ENCODE measurements around the gene SOX9. TPM values are rescaled to one million over a fixed set of nuclear protein-coding genes. Genes with fewer than 3 reads are reported as not detected.

SOX9 gene
- total RNA-seq, 2 donors from 2014 or later = 0.46 to 1.3 TPM

DNA sequence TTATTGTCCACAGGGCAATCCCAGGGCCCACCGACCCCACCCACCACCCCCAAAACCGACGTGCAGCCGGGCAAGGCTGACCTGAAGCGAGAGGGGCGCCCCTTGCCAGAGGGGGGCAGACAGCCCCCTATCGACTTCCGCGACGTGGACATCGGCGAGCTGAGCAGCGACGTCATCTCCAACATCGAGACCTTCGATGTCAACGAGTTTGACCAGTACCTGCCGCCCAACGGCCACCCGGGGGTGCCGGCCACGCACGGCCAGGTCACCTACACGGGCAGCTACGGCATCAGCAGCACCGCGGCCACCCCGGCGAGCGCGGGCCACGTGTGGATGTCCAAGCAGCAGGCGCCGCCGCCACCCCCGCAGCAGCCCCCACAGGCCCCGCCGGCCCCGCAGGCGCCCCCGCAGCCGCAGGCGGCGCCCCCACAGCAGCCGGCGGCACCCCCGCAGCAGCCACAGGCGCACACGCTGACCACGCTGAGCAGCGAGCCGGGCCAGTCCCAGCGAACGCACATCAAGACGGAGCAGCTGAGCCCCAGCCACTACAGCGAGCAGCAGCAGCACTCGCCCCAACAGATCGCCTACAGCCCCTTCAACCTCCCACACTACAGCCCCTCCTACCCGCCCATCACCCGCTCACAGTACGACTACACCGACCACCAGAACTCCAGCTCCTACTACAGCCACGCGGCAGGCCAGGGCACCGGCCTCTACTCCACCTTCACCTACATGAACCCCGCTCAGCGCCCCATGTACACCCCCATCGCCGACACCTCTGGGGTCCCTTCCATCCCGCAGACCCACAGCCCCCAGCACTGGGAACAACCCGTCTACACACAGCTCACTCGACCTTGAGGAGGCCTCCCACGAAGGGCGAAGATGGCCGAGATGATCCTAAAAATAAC, 3.0 kb downstream of the SOX9 start:
- H3K27ac Mint-ChIP-seq = no peak overlapping the region
- peak; percentile 83 for DNase-seq
- H3K4me3 Mint-ChIP-seq = peak overlapping the region; percentile 58
- Histone ChIP-seq H3K27me3 (ENCODE audit: control insufficient read depth, insufficient read depth, low read length, poor library complexity, severe bottlenecking) (peaks cover 60% of the 10 kb centered on the region), H3K36me3 (ENCODE audit: control insufficient read depth, insufficient read depth, low read length) (no peaks in the 10 kb centered on the region), H3K27ac (ENCODE audit: low read depth, low read length) (no peak overlapping the region), H3K4me3 (ENCODE audit: low read length) (no peak overlapping the region), H3K9me3 (ENCODE audit: control insufficient read depth, low read length) (no peaks in the 10 kb centered on the region), H3K4me1 (ENCODE audit: control insufficient read depth, insufficient read depth, low read length) (peaks cover 5% of the 10 kb centered on the region), H3K9ac (ENCODE audit: extremely low read depth, low read length, poor library complexity, severe bottlenecking) (no peak overlapping the region)
- 59 to 89% methylated on average over 20 to 75 of the region's 75 CpGs for WGBS, 2 experiments (ENCODE audit: insufficient coverage in 1 of 2, insufficient read length in 1 of 2)
- H3K9me3 Mint-ChIP-seq = no peaks in the 10 kb centered on the region
- peaks cover 79% of the 10 kb centered on the region for H3K27me3 Mint-ChIP-seq (ENCODE audit: insufficient read depth)
- TF ChIP-seq, protein P1, sequence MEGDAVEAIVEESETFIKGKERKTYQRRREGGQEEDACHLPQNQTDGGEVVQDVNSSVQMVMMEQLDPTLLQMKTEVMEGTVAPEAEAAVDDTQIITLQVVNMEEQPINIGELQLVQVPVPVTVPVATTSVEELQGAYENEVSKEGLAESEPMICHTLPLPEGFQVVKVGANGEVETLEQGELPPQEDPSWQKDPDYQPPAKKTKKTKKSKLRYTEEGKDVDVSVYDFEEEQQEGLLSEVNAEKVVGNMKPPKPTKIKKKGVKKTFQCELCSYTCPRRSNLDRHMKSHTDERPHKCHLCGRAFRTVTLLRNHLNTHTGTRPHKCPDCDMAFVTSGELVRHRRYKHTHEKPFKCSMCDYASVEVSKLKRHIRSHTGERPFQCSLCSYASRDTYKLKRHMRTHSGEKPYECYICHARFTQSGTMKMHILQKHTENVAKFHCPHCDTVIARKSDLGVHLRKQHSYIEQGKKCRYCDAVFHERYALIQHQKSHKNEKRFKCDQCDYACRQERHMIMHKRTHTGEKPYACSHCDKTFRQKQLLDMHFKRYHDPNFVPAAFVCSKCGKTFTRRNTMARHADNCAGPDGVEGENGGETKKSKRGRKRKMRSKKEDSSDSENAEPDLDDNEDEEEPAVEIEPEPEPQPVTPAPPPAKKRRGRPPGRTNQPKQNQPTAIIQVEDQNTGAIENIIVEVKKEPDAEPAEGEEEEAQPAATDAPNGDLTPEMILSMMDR (conservative IDR thresholded peaks at IDR 0.05) = no peak
- H3K36me3 Mint-ChIP-seq (ENCODE audit: low read depth) = no peaks in the 10 kb centered on the region
- peaks cover 34% of the 10 kb centered on the region for H3K4me1 Mint-ChIP-seq

DNA sequence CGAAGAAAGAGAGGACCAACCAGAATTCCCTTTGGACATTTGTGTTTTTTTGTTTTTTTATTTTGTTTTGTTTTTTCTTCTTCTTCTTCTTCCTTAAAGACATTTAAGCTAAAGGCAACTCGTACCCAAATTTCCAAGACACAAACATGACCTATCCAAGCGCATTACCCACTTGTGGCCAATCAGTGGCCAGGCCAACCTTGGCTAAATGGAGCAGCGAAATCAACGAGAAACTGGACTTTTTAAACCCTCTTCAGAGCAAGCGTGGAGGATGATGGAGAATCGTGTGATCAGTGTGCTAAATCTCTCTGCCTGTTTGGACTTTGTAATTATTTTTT, 3.6 kb downstream of the SOX9 start:
- no peak overlapping the region for H3K27ac Mint-ChIP-seq
- peaks cover 34% of the 10 kb centered on the region for H3K4me1 Mint-ChIP-seq
- H3K27me3 Mint-ChIP-seq (ENCODE audit: insufficient read depth) = peaks cover 78% of the 10 kb centered on the region
- no peak for DNase-seq
- H3K27ac ChIP-seq (ENCODE audit: low read depth, low read length) = no peak overlapping the region
- H3K4me3 Mint-ChIP-seq = peak overlapping the region; percentile 58
- TF ChIP-seq, protein P1 (conservative IDR thresholded peaks at IDR 0.05) = no peak
- WGBS, 2 experiments (ENCODE audit: insufficient coverage in 1 of 2, insufficient read length in 1 of 2) = 86 to 88% methylated on average over 3 to 7 of the region's 7 CpGs
- H3K27me3 ChIP-seq (ENCODE audit: control insufficient read depth, insufficient read depth, low read length, poor library complexity, severe bottlenecking) = peaks cover 53% of the 10 kb centered on the region
- H3K9me3 ChIP-seq (ENCODE audit: control insufficient read depth, low read length) = no peaks in the 10 kb centered on the region
- H3K4me3 ChIP-seq (ENCODE audit: low read length) = no peak overlapping the region
- H3K9me3 Mint-ChIP-seq = no peaks in the 10 kb centered on the region
- H3K9ac ChIP-seq (ENCODE audit: extremely low read depth, low read length, poor library complexity, severe bottlenecking) = no peak overlapping the region
- H3K36me3 Mint-ChIP-seq (ENCODE audit: low read depth) = no peaks in the 10 kb centered on the region
- H3K4me1 ChIP-seq (ENCODE audit: control insufficient read depth, insufficient read depth, low read length) = peaks cover 5% of the 10 kb centered on the region
- no peaks in the 10 kb centered on the region for H3K36me3 ChIP-seq (ENCODE audit: control insufficient read depth, insufficient read depth, low read length)

DNA sequence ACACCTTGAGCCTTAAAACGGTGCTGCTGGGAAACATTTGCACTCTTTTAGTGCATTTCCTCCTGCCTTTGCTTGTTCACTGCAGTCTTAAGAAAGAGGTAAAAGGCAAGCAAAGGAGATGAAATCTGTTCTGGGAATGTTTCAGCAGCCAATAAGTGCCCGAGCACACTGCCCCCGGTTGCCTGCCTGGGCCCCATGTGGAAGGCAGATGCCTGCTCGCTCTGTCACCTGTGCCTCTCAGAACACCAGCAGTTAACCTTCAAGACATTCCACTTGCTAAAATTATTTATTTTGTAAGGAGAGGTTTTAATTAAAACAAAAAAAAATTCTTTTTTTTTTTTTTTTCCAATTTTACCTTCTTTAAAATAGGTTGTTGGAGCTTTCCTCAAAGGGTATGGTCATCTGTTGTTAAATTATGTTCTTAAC, 4.4 kb downstream of the SOX9 start:
- no peak overlapping the region for H3K9ac ChIP-seq (ENCODE audit: extremely low read depth, low read length, poor library complexity, severe bottlenecking)
- peak; percentile 69 for DNase-seq
- no peak overlapping the region for H3K27ac ChIP-seq (ENCODE audit: low read depth, low read length)
- Mint-ChIP-seq H3K27me3 (ENCODE audit: insufficient read depth) (peaks cover 71% of the 10 kb centered on the region), H3K4me1 (peaks cover 28% of the 10 kb centered on the region), H3K9me3 (no peaks in the 10 kb centered on the region), H3K4me3 (no peak overlapping the region), H3K36me3 (ENCODE audit: low read depth) (no peaks in the 10 kb centered on the region), H3K27ac (no peak overlapping the region)
- 56 to 79% methylated on average over 1 to 4 of the region's 4 CpGs for WGBS, 2 experiments (ENCODE audit: insufficient coverage in 1 of 2, insufficient read length in 1 of 2)
- H3K4me1 ChIP-seq (ENCODE audit: control insufficient read depth, insufficient read depth, low read length) = peaks cover 1% of the 10 kb centered on the region
- no peak overlapping the region for H3K4me3 ChIP-seq (ENCODE audit: low read length)
- no peaks in the 10 kb centered on the region for H3K9me3 ChIP-seq (ENCODE audit: control insufficient read depth, low read length)
- H3K36me3 ChIP-seq (ENCODE audit: control insufficient read depth, insufficient read depth, low read length) = no peaks in the 10 kb centered on the region
- TF ChIP-seq, protein P1 (conservative IDR thresholded peaks at IDR 0.05) = no peak
- peaks cover 45% of the 10 kb centered on the region for H3K27me3 ChIP-seq (ENCODE audit: control insufficient read depth, insufficient read depth, low read length, poor library complexity, severe bottlenecking)

Data from endodermal cell (in vitro differentiated cells).